BE2C (cell line): ENCODE measurements around the gene PTPRN2.
"Not testable (repeated sequence)": the region's sequence is repeated elsewhere in the genome, so short reads cannot be mapped to it uniquely, and the experiment has no call there.

Experiments used
- DNase-seq: peaks from one replicate; pipeline ENCODE4 v3.0.0-alpha.2; 2020
- H3K27me3 ChIP-seq: fragments of 250-450 bp; sonication (Bioruptor Pico); 2 replicates; pipeline ENCODE4 v1.5.1; 2020; ENCODE audit warnings: mild to moderate bottlenecking
- H3K36me3 ChIP-seq: fragments of 250-450 bp; sonication (Bioruptor Pico); 2 replicates; pipeline ENCODE4 v1.5.1; 2020; ENCODE audit warnings: mild to moderate bottlenecking
- H3K4me1 ChIP-seq: fragments of 250-450 bp; sonication (Bioruptor Pico); 2 replicates; pipeline ENCODE4 v1.5.1; 2020
- H3K4me3 ChIP-seq: 2 replicates; pipeline ENCODE4 v1.5.1; 2011; ENCODE audit warnings: low read depth, low read length
- H3K9me3 ChIP-seq: fragments of 250-450 bp; sonication (Bioruptor Pico); 2 replicates; pipeline ENCODE4 v1.5.1; 2020
- CTCF ChIP-seq: IDR thresholded peaks from 2 replicates; pipeline ENCODE4 v1.5.1; 2012; ENCODE audit warnings: mild to moderate bottlenecking, low read depth, low read length

PTPRN2 gene

GRCh38 chr7:158409120-158409519, 178.5 kb downstream of the PTPRN2 start:
- DNase-seq, result no peak
- Histone ChIP-seq H3K27me3 (no peaks in the 10 kb centered on the region), H3K4me3 (no peak overlapping the region), H3K4me1 (no peaks in the 10 kb centered on the region), H3K9me3 (no peaks in the 10 kb centered on the region), H3K36me3 (no peaks in the 10 kb centered on the region)
- no peak for TF ChIP-seq CTCF

DNA sequence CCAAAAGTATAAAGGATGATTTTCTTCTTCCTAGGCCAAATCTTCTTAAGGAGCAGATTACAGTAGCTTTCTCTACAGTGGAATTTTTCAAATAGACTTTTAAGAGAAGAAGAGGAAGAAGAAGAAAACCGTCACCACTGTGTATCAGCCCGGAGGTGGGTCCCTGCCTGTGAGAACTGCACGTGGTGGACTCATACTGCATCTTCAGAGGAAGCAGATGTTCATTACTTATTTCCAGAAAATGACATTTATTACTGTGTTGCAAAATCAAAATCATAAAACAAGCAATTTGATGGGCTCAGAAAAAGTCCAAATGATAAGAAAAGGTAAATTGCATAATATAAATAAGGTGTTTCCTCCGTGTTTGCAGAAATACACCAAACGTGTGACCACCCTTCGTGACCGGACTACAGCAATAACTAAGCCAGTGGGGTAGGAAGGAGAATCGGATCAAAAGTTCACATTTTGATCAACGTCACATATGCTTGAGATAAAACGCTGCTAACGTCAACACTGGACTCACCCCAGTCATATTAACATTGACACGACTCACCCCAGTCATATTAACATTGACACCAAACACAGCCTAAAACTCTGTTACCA, 179.2 kb downstream of the PTPRN2 start:
- DNase-seq, result no peak
- Histone ChIP-seq H3K9me3 (no peaks in the 10 kb centered on the region), H3K4me1 (no peaks in the 10 kb centered on the region), H3K27me3 (no peaks in the 10 kb centered on the region), H3K36me3 (no peaks in the 10 kb centered on the region), H3K4me3 (no peak overlapping the region)
- no peak for TF ChIP-seq CTCF

DNA sequence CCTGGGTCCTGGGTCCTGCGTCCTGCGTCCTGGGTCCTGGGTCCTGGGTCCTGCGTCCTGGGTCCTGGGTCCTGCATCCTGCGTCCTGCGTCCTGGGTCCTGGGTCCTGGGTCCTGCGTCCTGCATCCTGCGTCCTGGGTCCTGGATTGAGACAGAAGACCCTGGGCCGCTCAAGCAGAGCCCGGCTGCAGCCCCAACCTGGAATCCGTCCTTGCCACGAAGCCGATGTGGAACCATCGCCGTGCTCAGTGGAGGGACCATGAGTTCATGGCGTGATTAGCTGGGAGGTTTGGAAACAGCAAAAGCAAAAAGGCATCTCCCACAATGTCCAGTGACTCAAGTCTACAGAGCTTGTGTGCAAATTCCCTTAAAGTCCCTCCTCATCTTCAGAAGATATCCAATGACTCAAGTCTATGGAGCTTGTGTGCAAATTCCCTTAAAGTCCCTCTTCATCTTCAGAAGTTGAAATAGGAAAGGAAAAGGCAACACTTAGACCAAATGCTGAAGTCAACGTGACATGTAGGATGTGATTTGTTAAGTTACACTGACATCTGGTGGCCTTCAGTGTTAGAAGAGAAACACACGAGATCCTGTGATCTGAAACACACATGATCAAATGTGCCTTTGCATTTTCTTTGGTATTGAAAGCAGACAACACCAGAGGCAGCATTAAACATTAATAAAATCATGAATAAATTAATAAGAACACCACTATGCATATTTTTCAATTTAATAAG, 179.9 kb downstream of the PTPRN2 start:
- no peak overlapping the region for H3K4me3 ChIP-seq
- no peak for DNase-seq
- TF ChIP-seq CTCF, result peak; percentile 52
- no peaks in the 10 kb centered on the region for H3K4me1 ChIP-seq
- no peaks in the 10 kb centered on the region for H3K36me3 ChIP-seq
- no peaks in the 10 kb centered on the region for H3K27me3 ChIP-seq
- H3K9me3 ChIP-seq, result no peaks in the 10 kb centered on the region

DNA sequence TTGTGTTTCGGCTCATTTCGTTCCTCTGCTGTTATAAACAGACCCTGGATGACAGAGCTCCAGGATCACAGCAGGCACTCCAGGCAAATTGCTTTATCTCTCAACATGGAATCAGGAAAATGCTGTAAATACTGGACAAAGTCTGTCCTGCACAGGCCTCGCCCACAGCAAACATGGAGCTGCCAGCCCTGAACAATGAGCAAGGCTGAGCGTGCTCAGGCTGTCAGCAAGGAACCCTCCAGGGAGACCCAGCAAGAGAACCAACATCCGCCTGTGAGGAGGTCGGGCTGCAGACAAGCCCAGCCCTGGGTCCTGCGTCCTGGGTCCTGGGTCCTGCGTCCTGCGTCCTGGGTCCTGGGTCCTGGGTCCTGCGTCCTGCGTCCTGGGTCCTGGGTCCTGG, 180.8 kb downstream of the PTPRN2 start:
- H3K4me1 ChIP-seq, result no peaks in the 10 kb centered on the region
- TF ChIP-seq CTCF, result no peak
- no peaks in the 10 kb centered on the region for H3K36me3 ChIP-seq
- no peaks in the 10 kb centered on the region for H3K9me3 ChIP-seq
- DNase-seq, result no peak
- no peak overlapping the region for H3K4me3 ChIP-seq
- H3K27me3 ChIP-seq, result no peaks in the 10 kb centered on the region

DNA sequence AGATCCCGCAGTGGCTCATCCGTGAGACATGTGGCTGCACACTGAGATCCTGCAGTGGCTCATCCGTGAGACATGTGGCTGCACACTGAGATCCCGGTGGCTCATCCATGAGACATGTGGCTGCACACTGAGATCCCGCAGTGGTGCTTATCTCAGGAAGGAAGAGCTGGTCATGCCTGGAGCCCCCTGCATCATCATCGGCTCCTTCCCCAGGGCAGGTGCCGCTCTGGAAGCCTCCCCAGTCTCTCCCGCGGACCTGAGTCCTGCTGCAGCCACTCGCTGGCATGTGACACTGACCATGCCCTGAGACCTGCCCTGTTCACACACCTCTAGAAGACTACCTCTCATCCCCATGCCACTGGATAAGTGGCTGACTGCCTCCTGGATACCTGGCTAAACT, 181.3 kb downstream of the PTPRN2 start:
- no peaks in the 10 kb centered on the region for H3K27me3 ChIP-seq
- no peaks in the 10 kb centered on the region for H3K4me1 ChIP-seq
- no peaks in the 10 kb centered on the region for H3K36me3 ChIP-seq
- no peaks in the 10 kb centered on the region for H3K9me3 ChIP-seq
- no peak for TF ChIP-seq CTCF
- no peak overlapping the region for H3K4me3 ChIP-seq
- DNase-seq, result no peak

GRCh38 chr7:158405771-158406170, 181.9 kb downstream of the PTPRN2 start:
- DNase-seq, H3K27me3 ChIP-seq, H3K36me3 ChIP-seq, H3K9me3 ChIP-seq, H3K4me1 ChIP-seq, H3K4me3 ChIP-seq: not testable (repeated sequence)
